WI38 (cell line): ENCODE results near the gene CDK12.
"Not testable (repeated sequence)": the region's sequence is repeated elsewhere in the genome, so short reads cannot be mapped to it uniquely, and the experiment has no call there.

Source experiments
- H3K4me3 ChIP-seq: 2 replicates; pipeline ENCODE4 v1.5.1; 2011; ENCODE audit warnings: low read depth, mild to moderate bottlenecking, control low read depth, low read length
- CTCF ChIP-seq: IDR thresholded peaks from 2 replicates; pipeline ENCODE4 v1.5.1; 2012; ENCODE audit warnings: low read depth, mild to moderate bottlenecking, control low read depth, low read length

The CDK12 gene

DNA sequence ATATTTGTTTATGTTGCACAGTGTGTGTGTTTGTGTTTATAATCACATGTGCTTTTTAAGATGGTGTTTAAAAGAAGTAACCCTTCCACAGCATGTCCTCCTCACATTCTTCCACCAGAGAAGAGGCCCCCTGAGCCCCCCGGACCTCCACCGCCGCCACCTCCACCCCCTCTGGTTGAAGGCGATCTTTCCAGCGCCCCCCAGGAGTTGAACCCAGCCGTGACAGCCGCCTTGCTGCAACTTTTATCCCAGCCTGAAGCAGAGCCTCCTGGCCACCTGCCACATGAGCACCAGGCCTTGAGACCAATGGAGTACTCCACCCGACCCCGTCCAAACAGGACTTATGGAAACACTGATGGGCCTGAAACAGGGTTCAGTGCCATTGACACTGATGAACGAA, 69.2 kb downstream of the CDK12 start:
- no peak overlapping the region for H3K4me3 ChIP-seq

DNA sequence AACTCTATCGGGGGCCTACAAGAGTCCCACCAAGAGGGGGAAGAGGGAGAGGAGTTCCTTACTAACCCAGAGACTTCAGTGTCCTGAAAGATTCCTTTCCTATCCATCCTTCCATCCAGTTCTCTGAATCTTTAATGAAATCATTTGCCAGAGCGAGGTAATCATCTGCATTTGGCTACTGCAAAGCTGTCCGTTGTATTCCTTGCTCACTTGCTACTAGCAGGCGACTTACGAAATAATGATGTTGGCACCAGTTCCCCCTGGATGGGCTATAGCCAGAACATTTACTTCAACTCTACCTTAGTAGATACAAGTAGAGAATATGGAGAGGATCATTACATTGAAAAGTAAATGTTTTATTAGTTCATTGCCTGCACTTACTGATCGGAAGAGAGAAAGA, 70.0 kb downstream of the CDK12 start:
- no peak for TF ChIP-seq CTCF
- no peak overlapping the region for H3K4me3 ChIP-seq

More for the DNA sequence above, 69.2 kb downstream of the CDK12 start:
- TF ChIP-seq CTCF: no peak

GRCh38 chr17:39533891-39534290, 72.6 kb downstream of the CDK12 start:
- no peak overlapping the region for H3K4me3 ChIP-seq
- no peak for TF ChIP-seq CTCF

GRCh38 chr17:39534768-39535405, 73.6 kb downstream of the CDK12 start:
- H3K4me3 ChIP-seq: no peak overlapping the region
- TF ChIP-seq CTCF: no peak

- no peak for TF ChIP-seq CTCF
- no peak overlapping the region for H3K4me3 ChIP-seq
Measured at GRCh38 chr17:39536468-39536867, 75.2 kb downstream of the CDK12 start.

DNA sequence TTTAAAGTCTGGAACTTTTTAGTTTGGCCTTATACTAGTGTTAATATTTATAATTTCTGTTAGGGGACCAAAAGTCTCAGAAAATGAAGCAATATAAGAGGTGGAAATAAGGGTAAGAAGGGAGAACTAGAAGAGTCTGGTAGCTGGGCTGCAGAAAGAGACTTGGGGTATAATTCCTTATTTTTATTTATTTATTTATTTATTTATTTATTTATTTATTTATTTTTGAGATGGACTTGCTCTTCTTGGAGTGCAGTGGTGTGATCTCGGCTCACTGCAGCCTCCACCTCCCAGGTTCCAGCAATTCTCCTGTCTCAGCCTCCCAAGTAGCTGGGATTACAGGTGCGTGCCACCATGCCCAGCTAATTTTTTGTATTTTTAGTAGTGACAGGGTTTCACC, 76.1 kb downstream of the CDK12 start:
- not testable (repeated sequence) for H3K4me3 ChIP-seq

DNA sequence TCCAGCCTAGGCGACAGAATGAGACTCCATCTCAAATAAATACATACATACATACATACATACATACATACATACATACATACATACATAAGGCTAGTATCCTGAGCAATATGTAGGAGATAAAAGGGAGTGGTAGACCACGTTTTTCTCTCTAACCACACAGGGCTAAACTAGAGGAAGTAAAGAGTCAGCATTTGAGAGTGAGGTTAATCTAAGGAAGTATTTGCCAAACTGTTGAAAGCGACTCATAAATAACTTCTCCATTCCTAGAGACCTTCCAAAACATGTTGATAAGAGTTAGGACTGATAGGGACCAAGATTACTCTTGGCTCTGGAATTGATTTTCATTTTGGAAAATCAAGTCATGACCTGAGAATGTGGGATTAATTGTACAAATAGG, 77.6 kb downstream of the CDK12 start:
- TF ChIP-seq CTCF: no peak
- H3K4me3 ChIP-seq: no peak overlapping the region

DNA sequence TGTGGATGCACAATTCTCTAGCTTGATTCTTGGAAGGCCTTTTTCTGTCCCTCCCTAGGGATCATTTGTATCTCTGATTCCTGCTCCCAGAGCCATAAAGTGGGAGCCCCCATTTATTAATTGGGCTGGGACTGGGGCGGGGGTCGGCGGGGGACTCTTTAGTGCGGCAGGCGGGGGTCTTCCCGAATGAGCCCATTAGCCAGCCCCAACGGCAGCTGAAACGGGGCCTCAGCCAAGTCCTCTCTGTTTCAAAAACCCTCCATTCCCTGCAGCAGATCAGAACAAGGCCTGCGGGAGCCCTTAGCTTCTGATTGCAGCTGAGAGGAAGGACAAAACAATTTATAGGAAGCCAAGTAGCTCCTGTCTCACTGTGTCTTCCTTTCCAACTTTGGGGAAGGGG, 79.3 kb downstream of the CDK12 start:
- TF ChIP-seq CTCF: no peak
- no peak overlapping the region for H3K4me3 ChIP-seq
